Measurements from ENCODE around the gene CEACAM16.

- TF ChIP-seq, protein P1, sequence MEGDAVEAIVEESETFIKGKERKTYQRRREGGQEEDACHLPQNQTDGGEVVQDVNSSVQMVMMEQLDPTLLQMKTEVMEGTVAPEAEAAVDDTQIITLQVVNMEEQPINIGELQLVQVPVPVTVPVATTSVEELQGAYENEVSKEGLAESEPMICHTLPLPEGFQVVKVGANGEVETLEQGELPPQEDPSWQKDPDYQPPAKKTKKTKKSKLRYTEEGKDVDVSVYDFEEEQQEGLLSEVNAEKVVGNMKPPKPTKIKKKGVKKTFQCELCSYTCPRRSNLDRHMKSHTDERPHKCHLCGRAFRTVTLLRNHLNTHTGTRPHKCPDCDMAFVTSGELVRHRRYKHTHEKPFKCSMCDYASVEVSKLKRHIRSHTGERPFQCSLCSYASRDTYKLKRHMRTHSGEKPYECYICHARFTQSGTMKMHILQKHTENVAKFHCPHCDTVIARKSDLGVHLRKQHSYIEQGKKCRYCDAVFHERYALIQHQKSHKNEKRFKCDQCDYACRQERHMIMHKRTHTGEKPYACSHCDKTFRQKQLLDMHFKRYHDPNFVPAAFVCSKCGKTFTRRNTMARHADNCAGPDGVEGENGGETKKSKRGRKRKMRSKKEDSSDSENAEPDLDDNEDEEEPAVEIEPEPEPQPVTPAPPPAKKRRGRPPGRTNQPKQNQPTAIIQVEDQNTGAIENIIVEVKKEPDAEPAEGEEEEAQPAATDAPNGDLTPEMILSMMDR (tag by site-specific recombination; IDR thresholded peaks at IDR 0.05): no peak
- TF ChIP-seq ZNF133 (tag by site-specific recombination; IDR thresholded peaks at IDR 0.05): no peak
Measured at GRCh38 chr19:44700547-44700946, 1.6 kb downstream of the CEACAM16 start.
